OCI-LY1 (cell line): ENCODE results near the gene NADK.

Experiments used
- H2AFZ ChIP-seq: fragments of 200-600 bp; sonication (generic), shearing (Covaris generic); 2 replicates; pipeline ENCODE4 v1.6.0; 2014; ENCODE audit warnings: antibody characterized with exemption, mild to moderate bottlenecking, low read length
- H3F3A ChIP-seq: fragments of 200-600 bp; sonication (generic), shearing (Covaris generic); 2 replicates; pipeline ENCODE4 v1.6.0; 2014; ENCODE audit warnings: mild to moderate bottlenecking, antibody characterized with exemption, low read length, moderate library complexity; ENCODE audit not compliant: insufficient read depth
- H3K27ac ChIP-seq: fragments of 200-600 bp; sonication (generic); 2 replicates; pipeline ENCODE4 v1.5.1; 2014; ENCODE audit warnings: low read length, mixed run types, mild to moderate bottlenecking, low read depth; ENCODE audit not compliant: poor library complexity, severe bottlenecking
- H3K27me3 ChIP-seq: fragments of 200-600 bp; sonication (generic); 2 replicates; pipeline ENCODE4 v1.6.0; 2014; ENCODE audit warnings: antibody characterized with exemption, mild to moderate bottlenecking, low read length, moderate library complexity; ENCODE audit not compliant: insufficient read depth
- H3K36me3 ChIP-seq: fragments of 200-600 bp; sonication (generic); 2 replicates; pipeline ENCODE4 v1.6.1; 2014; ENCODE audit warnings: mild to moderate bottlenecking, antibody characterized with exemption, low read length, moderate library complexity, mixed read lengths; ENCODE audit not compliant: insufficient read depth
- H3K4me1 ChIP-seq: fragments of 200-600 bp; sonication (generic); 2 replicates; pipeline ENCODE4 v1.5.1; 2014; ENCODE audit warnings: mild to moderate bottlenecking, low read length, moderate library complexity; ENCODE audit not compliant: insufficient read depth, severe bottlenecking
- H3K4me2 ChIP-seq: fragments of 200-600 bp; sonication (generic), shearing (Covaris generic); 2 replicates; pipeline ENCODE4 v1.6.1; 2014; ENCODE audit warnings: low read length
- H3K4me3 ChIP-seq: fragments of 200-600 bp; sonication (generic); 2 replicates; pipeline ENCODE4 v1.5.1; 2014; ENCODE audit warnings: low read length, low read depth, mild to moderate bottlenecking, mixed read lengths; ENCODE audit not compliant: poor library complexity, severe bottlenecking
- H3K79me2 ChIP-seq: fragments of 200-600 bp; shearing (Covaris generic); 2 replicates; pipeline ENCODE4 v1.6.1; 2016; ENCODE audit warnings: mixed run types, low read length, mixed read lengths; ENCODE audit not compliant: insufficient read depth
- H3K9ac ChIP-seq: fragments of 200-600 bp; sonication (generic), shearing (Covaris generic); 2 replicates; pipeline ENCODE4 v1.6.1; 2014; ENCODE audit warnings: mild to moderate bottlenecking, low read length, mixed read lengths
- H3K9me2 ChIP-seq: fragments of 200-600 bp; sonication (generic), shearing (Covaris generic); 2 replicates; pipeline ENCODE4 v1.6.1; 2014; ENCODE audit warnings: low read depth, mild to moderate bottlenecking, low read length, mixed read lengths
- H3K9me3 ChIP-seq: fragments of 200-600 bp; shearing (Covaris generic); 2 replicates; pipeline ENCODE4 v1.6.1; 2014; ENCODE audit warnings: low read length, mixed read lengths
- H4K20me1 ChIP-seq: fragments of 200-600 bp; sonication (generic), shearing (Covaris generic); 2 replicates; pipeline ENCODE4 v1.6.0; 2016; ENCODE audit warnings: mild to moderate bottlenecking, low read length; ENCODE audit not compliant: insufficient read depth
- EZH2 ChIP-seq: fragments of 200-600 bp; sonication (generic), shearing (Covaris generic); IDR thresholded peaks from 2 replicates; pipeline ENCODE4 v1.8.0; 2017; ENCODE audit warnings: borderline replicate concordance, mixed run types, mild to moderate bottlenecking, antibody characterized with exemption, low read length, moderate library complexity, mixed read lengths
- TF ChIP-seq, protein P1 (sequence below): fragments of 200-600 bp; sonication (generic), shearing (Covaris generic); IDR thresholded peaks from 2 replicates; pipeline ENCODE4 v1.5.1; 2017; ENCODE audit warnings: mild to moderate bottlenecking, antibody characterized with exemption, low read length, moderate library complexity, mixed read lengths

The NADK gene

DNA sequence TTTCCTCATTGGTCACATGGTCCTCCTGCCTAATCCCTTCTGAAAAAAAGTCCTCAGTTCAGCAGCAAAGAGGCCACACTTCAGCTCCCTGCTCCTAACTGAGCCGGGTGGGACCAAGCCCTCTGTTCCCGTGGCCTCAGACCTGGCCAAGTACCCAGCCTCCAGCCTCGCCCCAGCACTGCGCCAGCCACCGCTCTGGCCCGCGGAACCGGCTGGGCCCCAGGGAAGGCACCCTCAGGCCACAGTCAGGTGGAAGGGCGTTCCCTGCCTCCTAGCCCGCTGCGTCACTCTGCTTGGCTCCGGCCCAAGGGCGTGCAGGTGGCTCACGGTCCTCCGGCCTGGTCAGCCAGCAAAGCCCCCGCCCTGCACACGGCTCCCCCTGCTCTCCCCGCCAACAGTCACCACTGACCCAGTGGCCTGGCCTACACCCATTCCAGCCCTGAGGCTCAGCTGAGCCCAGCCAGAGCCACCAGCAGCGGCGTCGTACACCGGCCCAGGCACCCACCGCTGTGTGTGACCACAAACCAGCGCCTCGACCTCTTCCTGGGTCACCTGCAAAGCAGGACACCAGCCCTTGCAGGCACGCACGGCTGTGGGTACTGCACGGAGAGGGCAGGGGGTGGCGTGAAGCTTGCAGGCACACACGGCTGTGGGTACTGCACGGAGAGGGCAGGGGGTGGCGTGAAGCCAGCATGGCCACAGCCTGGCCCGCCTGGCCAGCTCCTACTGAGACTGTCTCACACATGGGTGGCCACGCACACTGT lies 19.4 kb downstream of the NADK start:
- Histone ChIP-seq H3K4me3 (no peak overlapping the region), H2AFZ (no peak overlapping the region), H3K9me2 (no peaks in the 10 kb centered on the region), H3K36me3 (peaks cover 98% of the 10 kb centered on the region), H3K79me2 (peaks cover 4% of the 10 kb centered on the region), H3K9ac (no peak overlapping the region), H3K9me3 (no peaks in the 10 kb centered on the region), H3K27me3 (no peaks in the 10 kb centered on the region), H4K20me1 (no peaks in the 10 kb centered on the region), H3F3A (no peaks in the 10 kb centered on the region), H3K4me1 (peaks cover 4% of the 10 kb centered on the region), H3K4me2 (no peak overlapping the region), H3K27ac (no peak overlapping the region)
- TF ChIP-seq EZH2, result no peak
- TF ChIP-seq, protein P1, sequence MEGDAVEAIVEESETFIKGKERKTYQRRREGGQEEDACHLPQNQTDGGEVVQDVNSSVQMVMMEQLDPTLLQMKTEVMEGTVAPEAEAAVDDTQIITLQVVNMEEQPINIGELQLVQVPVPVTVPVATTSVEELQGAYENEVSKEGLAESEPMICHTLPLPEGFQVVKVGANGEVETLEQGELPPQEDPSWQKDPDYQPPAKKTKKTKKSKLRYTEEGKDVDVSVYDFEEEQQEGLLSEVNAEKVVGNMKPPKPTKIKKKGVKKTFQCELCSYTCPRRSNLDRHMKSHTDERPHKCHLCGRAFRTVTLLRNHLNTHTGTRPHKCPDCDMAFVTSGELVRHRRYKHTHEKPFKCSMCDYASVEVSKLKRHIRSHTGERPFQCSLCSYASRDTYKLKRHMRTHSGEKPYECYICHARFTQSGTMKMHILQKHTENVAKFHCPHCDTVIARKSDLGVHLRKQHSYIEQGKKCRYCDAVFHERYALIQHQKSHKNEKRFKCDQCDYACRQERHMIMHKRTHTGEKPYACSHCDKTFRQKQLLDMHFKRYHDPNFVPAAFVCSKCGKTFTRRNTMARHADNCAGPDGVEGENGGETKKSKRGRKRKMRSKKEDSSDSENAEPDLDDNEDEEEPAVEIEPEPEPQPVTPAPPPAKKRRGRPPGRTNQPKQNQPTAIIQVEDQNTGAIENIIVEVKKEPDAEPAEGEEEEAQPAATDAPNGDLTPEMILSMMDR, result no peak

DNA sequence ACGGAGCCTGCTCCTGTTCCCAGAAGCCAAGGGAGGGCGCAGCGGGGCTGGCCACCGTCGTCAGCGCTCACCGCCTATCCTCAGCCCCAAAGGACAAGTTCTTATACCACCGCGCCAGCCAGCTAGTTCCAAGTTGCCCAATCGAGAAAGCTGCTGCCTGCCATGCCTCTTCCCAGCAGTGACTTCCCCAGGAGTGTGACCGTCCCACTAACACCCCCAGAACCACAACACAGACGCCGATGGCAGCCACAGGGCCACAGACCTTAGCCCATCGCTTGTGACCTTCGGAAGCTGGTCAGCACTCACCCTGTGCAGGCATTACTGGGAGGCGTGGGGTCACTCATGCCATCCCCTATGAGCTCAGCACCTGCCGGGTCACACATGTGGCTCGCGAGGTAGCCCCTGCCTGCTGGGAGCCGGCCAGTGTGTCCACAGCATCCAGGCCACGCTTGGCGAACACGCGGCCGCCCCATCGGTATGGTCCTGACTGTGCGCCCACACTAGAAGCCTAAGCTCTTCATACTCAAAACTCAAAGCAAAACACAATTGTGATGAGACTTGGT lies 20.1 kb downstream of the NADK start:
- peaks cover 99% of the 10 kb centered on the region for H3K36me3 ChIP-seq
- no peak overlapping the region for H3K27ac ChIP-seq
- no peak overlapping the region for H3K9ac ChIP-seq
- H4K20me1 ChIP-seq, result no peaks in the 10 kb centered on the region
- no peaks in the 10 kb centered on the region for H3F3A ChIP-seq
- no peak overlapping the region for H3K4me2 ChIP-seq
- H3K9me2 ChIP-seq, result no peaks in the 10 kb centered on the region
- H3K4me3 ChIP-seq, result no peak overlapping the region
- no peaks in the 10 kb centered on the region for H3K27me3 ChIP-seq
- no peak overlapping the region for H2AFZ ChIP-seq
- H3K4me1 ChIP-seq, result peaks cover 4% of the 10 kb centered on the region
- no peaks in the 10 kb centered on the region; the same call in 1 of the 2 replicates for H3K79me2 ChIP-seq
- TF ChIP-seq, protein P1, result no peak
- no peak for TF ChIP-seq EZH2
- H3K9me3 ChIP-seq, result no peaks in the 10 kb centered on the region

DNA sequence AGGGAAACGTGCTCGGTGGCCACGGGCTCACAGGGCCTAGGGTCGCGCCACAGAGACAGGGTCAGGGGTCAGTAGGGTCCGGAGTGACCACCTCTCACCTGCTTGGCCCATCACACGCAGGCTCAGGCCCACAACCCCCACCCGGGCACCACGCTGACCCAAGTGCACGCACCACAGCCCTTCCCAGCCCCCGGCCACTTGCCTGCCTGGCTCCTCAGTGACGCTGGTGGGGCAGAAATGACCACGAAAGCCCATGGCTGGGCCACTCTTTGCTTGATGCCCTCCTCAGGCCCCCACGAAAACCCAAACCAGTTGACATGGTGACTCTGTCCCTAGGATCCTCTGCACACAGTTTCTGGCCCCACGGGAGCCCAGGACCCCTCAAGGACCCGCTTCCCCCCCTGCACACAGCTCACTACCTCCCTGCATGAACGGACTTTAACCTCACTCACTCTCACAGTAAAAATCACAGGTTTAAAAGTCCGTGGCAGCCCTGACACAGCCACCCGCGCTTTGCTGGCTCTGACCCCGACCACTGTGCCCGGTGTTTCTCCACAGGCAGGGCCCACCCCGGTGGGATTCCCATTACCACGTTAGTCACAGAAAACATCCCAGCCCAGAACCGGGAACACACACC lies 20.7 kb downstream of the NADK start:
- no peaks in the 10 kb centered on the region for H3K9me3 ChIP-seq
- TF ChIP-seq, protein P1, result no peak
- TF ChIP-seq EZH2, result no peak
- no peaks in the 10 kb centered on the region for H3K9me2 ChIP-seq
- H3K36me3 ChIP-seq, result peaks cover 99% of the 10 kb centered on the region
- no peak overlapping the region for H3K27ac ChIP-seq
- no peaks in the 10 kb centered on the region; the same call in 1 of the 2 replicates for H3K79me2 ChIP-seq
- H2AFZ ChIP-seq, result no peak overlapping the region
- no peaks in the 10 kb centered on the region for H3K27me3 ChIP-seq
- no peaks in the 10 kb centered on the region for H3F3A ChIP-seq
- no peak overlapping the region for H3K4me3 ChIP-seq
- H3K9ac ChIP-seq, result no peak overlapping the region
- no peaks in the 10 kb centered on the region for H4K20me1 ChIP-seq
- H3K4me1 ChIP-seq, result peaks cover 4% of the 10 kb centered on the region
- no peak overlapping the region for H3K4me2 ChIP-seq
